ENCODE measurements around the gene SLIT3.

SLIT3 gene

GRCh38 chr5:168790002-168790635, 510.8 kb downstream of the SLIT3 start:
- Histone ChIP-seq H3K36me3 (ENCODE audit: insufficient read depth, low read length) (no peaks in the 10 kb centered on the region), H3K27me3 (ENCODE audit: insufficient read depth, low read length) (no peaks in the 10 kb centered on the region), H3K9ac (ENCODE audit: low read depth, low read length) (no peak overlapping the region), H3K27ac (ENCODE audit: low read depth, low read length) (no peak overlapping the region), H3K9me3 (ENCODE audit: insufficient read depth, low read depth, low read length) (no peaks in the 10 kb centered on the region), H3K4me1 (ENCODE audit: insufficient read depth, low read length) (no peaks in the 10 kb centered on the region; the same call in 1 of the 2 replicates), H3K4me3 (ENCODE audit: low read length) (no peak overlapping the region)
- WGBS, result 82% methylated on average over 4 of the region's 5 CpGs

GRCh38 chr5:168788786-168789185, 512.2 kb downstream of the SLIT3 start:
- H3K4me3 ChIP-seq (ENCODE audit: low read length), result no peak overlapping the region
- no peak overlapping the region for H3K27ac ChIP-seq (ENCODE audit: low read depth, low read length)
- no peak overlapping the region for H3K9ac ChIP-seq (ENCODE audit: low read depth, low read length)
- no peaks in the 10 kb centered on the region for H3K27me3 ChIP-seq (ENCODE audit: insufficient read depth, low read length)
- H3K4me1 ChIP-seq (ENCODE audit: insufficient read depth, low read length), result no peaks in the 10 kb centered on the region; the same call in 1 of the 2 replicates
- H3K9me3 ChIP-seq (ENCODE audit: insufficient read depth, low read depth, low read length), result no peaks in the 10 kb centered on the region
- 86% methylated on average over 1 of the region's 3 CpGs for WGBS
- no peaks in the 10 kb centered on the region for H3K36me3 ChIP-seq (ENCODE audit: insufficient read depth, low read length)

DNA sequence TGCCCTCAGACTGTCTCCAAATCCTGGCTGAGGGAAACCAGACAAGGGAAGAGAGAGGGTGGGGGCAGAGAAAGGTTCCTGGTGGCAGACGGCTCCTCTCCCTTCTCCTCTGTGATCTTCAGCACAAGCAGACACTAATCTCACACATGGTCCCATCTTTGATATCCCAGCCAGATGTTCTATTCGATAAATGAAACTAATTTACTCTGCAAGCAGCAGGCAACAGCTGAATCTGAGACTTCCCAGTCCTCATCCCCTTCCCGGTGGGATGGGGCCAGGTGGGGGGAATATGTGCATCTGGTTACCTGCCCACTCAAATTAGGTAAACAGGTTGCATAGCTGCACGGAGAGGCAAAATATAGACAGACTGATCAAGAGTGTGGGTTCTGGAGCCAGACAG, 512.8 kb downstream of the SLIT3 start:
- WGBS, result 87% methylated on average over 4 of the region's 4 CpGs
- no peaks in the 10 kb centered on the region for H3K9me3 ChIP-seq (ENCODE audit: insufficient read depth, low read depth, low read length)
- H3K27me3 ChIP-seq (ENCODE audit: insufficient read depth, low read length), result no peaks in the 10 kb centered on the region
- no peak overlapping the region for H3K4me3 ChIP-seq (ENCODE audit: low read length)
- no peak overlapping the region for H3K27ac ChIP-seq (ENCODE audit: low read depth, low read length)
- no peaks in the 10 kb centered on the region for H3K36me3 ChIP-seq (ENCODE audit: insufficient read depth, low read length)
- no peak overlapping the region for H3K9ac ChIP-seq (ENCODE audit: low read depth, low read length)
- no peaks in the 10 kb centered on the region; the same call in 1 of the 2 replicates for H3K4me1 ChIP-seq (ENCODE audit: insufficient read depth, low read length)

GRCh38 chr5:168786147-168786546, 514.8 kb downstream of the SLIT3 start:
- Histone ChIP-seq H3K4me3 (ENCODE audit: low read length) (no peak overlapping the region), H3K27me3 (ENCODE audit: insufficient read depth, low read length) (no peaks in the 10 kb centered on the region), H3K9ac (ENCODE audit: low read depth, low read length) (no peak overlapping the region), H3K36me3 (ENCODE audit: insufficient read depth, low read length) (no peaks in the 10 kb centered on the region), H3K27ac (ENCODE audit: low read depth, low read length) (no peak overlapping the region), H3K9me3 (ENCODE audit: insufficient read depth, low read depth, low read length) (no peaks in the 10 kb centered on the region), H3K4me1 (ENCODE audit: insufficient read depth, low read length) (peaks cover 6% of the 10 kb centered on the region; the same call in 1 of the 2 replicates)
- 89% methylated on average over 3 of the region's 3 CpGs for WGBS

GRCh38 chr5:168784454-168784853, 516.5 kb downstream of the SLIT3 start:
- H3K9me3 ChIP-seq (ENCODE audit: insufficient read depth, low read depth, low read length), result no peaks in the 10 kb centered on the region
- H3K9ac ChIP-seq (ENCODE audit: low read depth, low read length), result no peak overlapping the region
- no peaks in the 10 kb centered on the region for H3K36me3 ChIP-seq (ENCODE audit: insufficient read depth, low read length)
- H3K4me3 ChIP-seq (ENCODE audit: low read length), result no peak overlapping the region
- H3K27ac ChIP-seq (ENCODE audit: low read depth, low read length), result no peak overlapping the region
- peaks cover 6% of the 10 kb centered on the region; the same call in 1 of the 2 replicates for H3K4me1 ChIP-seq (ENCODE audit: insufficient read depth, low read length)
- 91% methylated on average over 4 of the region's 4 CpGs for WGBS
- no peaks in the 10 kb centered on the region for H3K27me3 ChIP-seq (ENCODE audit: insufficient read depth, low read length)

DNA sequence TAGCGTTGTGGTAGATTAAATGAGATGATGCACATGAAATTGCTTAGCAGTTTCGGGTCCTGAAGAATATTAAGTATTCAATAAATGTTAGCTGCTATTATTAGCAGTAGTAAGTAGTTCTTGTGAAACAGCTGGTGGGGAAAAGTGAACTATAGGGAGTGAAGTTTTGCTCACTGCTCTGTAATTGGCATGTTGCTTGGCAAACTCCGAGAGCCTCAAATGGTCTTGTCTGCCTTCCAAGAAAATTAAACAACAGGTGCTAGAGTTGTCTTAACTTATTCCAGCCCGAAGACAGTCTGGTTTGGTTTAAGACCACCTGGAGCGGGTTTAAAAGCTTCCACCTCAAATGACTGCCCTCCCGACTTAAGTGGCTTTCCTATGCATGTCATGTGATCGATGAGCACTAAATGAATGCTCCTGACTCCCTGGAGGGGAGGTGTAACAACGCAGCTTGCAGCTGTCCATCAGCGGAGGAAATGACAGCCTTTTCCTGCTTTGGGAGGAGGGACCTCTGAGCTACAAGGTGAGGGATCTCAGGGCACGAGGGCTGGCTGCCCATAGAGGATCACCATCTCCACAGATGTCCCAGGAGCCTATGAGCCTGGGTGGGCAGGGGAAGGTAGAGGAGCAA, 518.9 kb downstream of the SLIT3 start:
- H3K9me3 ChIP-seq (ENCODE audit: insufficient read depth, low read depth, low read length), result no peaks in the 10 kb centered on the region
- WGBS, result 72% methylated on average over 9 of the region's 10 CpGs
- no peaks in the 10 kb centered on the region for H3K27me3 ChIP-seq (ENCODE audit: insufficient read depth, low read length)
- H3K4me3 ChIP-seq (ENCODE audit: low read length), result no peak overlapping the region
- peaks cover 6% of the 10 kb centered on the region; the same call in 1 of the 2 replicates for H3K4me1 ChIP-seq (ENCODE audit: insufficient read depth, low read length)
- no peaks in the 10 kb centered on the region for H3K36me3 ChIP-seq (ENCODE audit: insufficient read depth, low read length)
- no peak overlapping the region for H3K9ac ChIP-seq (ENCODE audit: low read depth, low read length)
- no peak overlapping the region for H3K27ac ChIP-seq (ENCODE audit: low read depth, low read length)

- 92% methylated on average over 3 of the region's 3 CpGs for WGBS
- no peaks in the 10 kb centered on the region for H3K36me3 ChIP-seq (ENCODE audit: insufficient read depth, low read length)
- H3K4me3 ChIP-seq (ENCODE audit: low read length), result no peak overlapping the region
- H3K27ac ChIP-seq (ENCODE audit: low read depth, low read length), result no peak overlapping the region
- H3K27me3 ChIP-seq (ENCODE audit: insufficient read depth, low read length), result no peaks in the 10 kb centered on the region
- no peak overlapping the region for H3K9ac ChIP-seq (ENCODE audit: low read depth, low read length)
- H3K9me3 ChIP-seq (ENCODE audit: insufficient read depth, low read depth, low read length), result no peaks in the 10 kb centered on the region
- H3K4me1 ChIP-seq (ENCODE audit: insufficient read depth, low read length), result peaks cover 6% of the 10 kb centered on the region; the same call in 1 of the 2 replicates
Observed at GRCh38 chr5:168780888-168781287, 520.1 kb downstream of the SLIT3 start.

- Histone ChIP-seq H3K36me3 (ENCODE audit: insufficient read depth, low read length) (no peaks in the 10 kb centered on the region), H3K27ac (ENCODE audit: low read depth, low read length) (no peak overlapping the region)
Observed at GRCh38 chr5:168779333-168779732, 521.6 kb downstream of the SLIT3 start.

GRCh38 chr5:168778536-168778935, 522.4 kb downstream of the SLIT3 start:
- H3K9ac ChIP-seq (ENCODE audit: low read depth, low read length), result no peak overlapping the region
- H3K4me1 ChIP-seq (ENCODE audit: insufficient read depth, low read length), result peaks cover 6% of the 10 kb centered on the region; the same call in 1 of the 2 replicates
- no peak overlapping the region for H3K4me3 ChIP-seq (ENCODE audit: low read length)
- no peaks in the 10 kb centered on the region for H3K27me3 ChIP-seq (ENCODE audit: insufficient read depth, low read length)
- H3K36me3 ChIP-seq (ENCODE audit: insufficient read depth, low read length), result no peaks in the 10 kb centered on the region
- WGBS, result 93% methylated on average over 10 of the region's 10 CpGs
- H3K9me3 ChIP-seq (ENCODE audit: insufficient read depth, low read depth, low read length), result no peaks in the 10 kb centered on the region
- no peak overlapping the region for H3K27ac ChIP-seq (ENCODE audit: low read depth, low read length)

More at GRCh38 chr5:168779333-168779732, 521.6 kb downstream of the SLIT3 start:
- no peaks in the 10 kb centered on the region for H3K9me3 ChIP-seq (ENCODE audit: insufficient read depth, low read depth, low read length)
- 97% methylated on average over 3 of the region's 3 CpGs for WGBS
- H3K4me3 ChIP-seq (ENCODE audit: low read length), result no peak overlapping the region
- H3K9ac ChIP-seq (ENCODE audit: low read depth, low read length), result no peak overlapping the region
- H3K27me3 ChIP-seq (ENCODE audit: insufficient read depth, low read length), result no peaks in the 10 kb centered on the region
- H3K4me1 ChIP-seq (ENCODE audit: insufficient read depth, low read length), result peaks cover 6% of the 10 kb centered on the region; the same call in 1 of the 2 replicates

DNA sequence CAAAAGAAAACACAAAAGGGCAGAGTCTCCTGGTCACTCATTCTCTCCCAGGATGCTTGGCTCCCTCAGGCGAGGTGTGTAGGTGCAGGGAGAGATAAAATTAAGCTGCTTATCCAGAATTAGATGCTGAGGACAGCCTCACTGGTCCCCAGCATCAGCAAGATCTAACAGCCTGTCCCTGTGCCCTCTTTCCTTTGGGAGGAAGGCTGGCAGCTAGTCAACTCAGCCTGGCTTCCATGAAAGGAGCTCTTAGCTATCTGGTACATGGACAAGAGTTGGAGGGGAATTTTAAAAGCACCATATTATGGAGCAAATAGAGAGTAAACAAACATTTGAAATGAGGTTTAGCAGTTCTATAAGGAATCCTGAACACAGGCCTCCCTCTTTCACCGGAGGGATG, 523.3 kb downstream of the SLIT3 start:
- no peaks in the 10 kb centered on the region for H3K27me3 ChIP-seq (ENCODE audit: insufficient read depth, low read length)
- H3K4me3 ChIP-seq (ENCODE audit: low read length), result no peak overlapping the region
- 88% methylated on average over 2 of the region's 2 CpGs for WGBS
- H3K9me3 ChIP-seq (ENCODE audit: insufficient read depth, low read depth, low read length), result no peaks in the 10 kb centered on the region
- no peak overlapping the region for H3K9ac ChIP-seq (ENCODE audit: low read depth, low read length)
- no peak overlapping the region for H3K27ac ChIP-seq (ENCODE audit: low read depth, low read length)
- peaks cover 6% of the 10 kb centered on the region; the same call in 1 of the 2 replicates for H3K4me1 ChIP-seq (ENCODE audit: insufficient read depth, low read length)
- H3K36me3 ChIP-seq (ENCODE audit: insufficient read depth, low read length), result no peaks in the 10 kb centered on the region

GRCh38 chr5:168776070-168776469, 524.9 kb downstream of the SLIT3 start:
- H3K9ac ChIP-seq (ENCODE audit: low read depth, low read length), result no peak overlapping the region
- H3K4me1 ChIP-seq (ENCODE audit: insufficient read depth, low read length), result no peaks in the 10 kb centered on the region
- 90% methylated on average over 9 of the region's 9 CpGs for WGBS

More at GRCh38 chr5:168776070-168776469, 524.9 kb downstream of the SLIT3 start:
- H3K9me3 ChIP-seq (ENCODE audit: insufficient read depth, low read depth, low read length), result no peaks in the 10 kb centered on the region
- H3K4me3 ChIP-seq (ENCODE audit: low read length), result no peak overlapping the region
- H3K27me3 ChIP-seq (ENCODE audit: insufficient read depth, low read length), result no peaks in the 10 kb centered on the region
- no peaks in the 10 kb centered on the region for H3K36me3 ChIP-seq (ENCODE audit: insufficient read depth, low read length)
- no peak overlapping the region for H3K27ac ChIP-seq (ENCODE audit: low read depth, low read length)
